SIG-M5 (cell line): ENCODE measurements around the gene EDAR.

Source experiments
- DNase-seq: peaks from one replicate; lab custom pipeline; 2025; lab: John Stamatoyannopoulos, UW

EDAR gene

DNA sequence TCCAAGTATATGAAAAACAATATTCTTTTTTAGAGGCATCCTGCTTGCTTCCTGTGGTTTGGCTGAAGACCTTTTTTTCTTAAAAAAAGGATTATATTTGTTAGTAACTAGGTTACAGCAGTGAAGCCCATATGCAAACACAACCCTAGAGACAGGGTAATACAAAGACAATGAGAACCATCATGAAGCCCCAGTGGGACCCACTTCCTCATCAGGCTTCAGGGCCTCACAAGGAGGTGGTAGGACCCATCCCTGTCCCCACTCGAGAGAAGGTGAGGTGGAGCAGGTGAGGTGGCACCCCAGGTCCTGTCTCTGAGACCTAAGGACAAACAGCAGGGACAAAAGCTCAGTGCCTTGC lies 80.3 kb downstream of the EDAR start:
- no peak for DNase-seq

- DNase-seq = no peak
Measured at GRCh38 chr2:108907822-108908712, 81.0 kb downstream of the EDAR start.

- DNase-seq = no peak
Measured at GRCh38 chr2:108906403-108907077, 82.5 kb downstream of the EDAR start.

- DNase-seq = no peak
Measured at GRCh38 chr2:108905906-108906305, 83.1 kb downstream of the EDAR start.

- no peak for DNase-seq
Measured at GRCh38 chr2:108905176-108905575, 83.8 kb downstream of the EDAR start.

GRCh38 chr2:108904680-108905079 lies 84.3 kb downstream of the EDAR start:
- DNase-seq = no peak

DNA sequence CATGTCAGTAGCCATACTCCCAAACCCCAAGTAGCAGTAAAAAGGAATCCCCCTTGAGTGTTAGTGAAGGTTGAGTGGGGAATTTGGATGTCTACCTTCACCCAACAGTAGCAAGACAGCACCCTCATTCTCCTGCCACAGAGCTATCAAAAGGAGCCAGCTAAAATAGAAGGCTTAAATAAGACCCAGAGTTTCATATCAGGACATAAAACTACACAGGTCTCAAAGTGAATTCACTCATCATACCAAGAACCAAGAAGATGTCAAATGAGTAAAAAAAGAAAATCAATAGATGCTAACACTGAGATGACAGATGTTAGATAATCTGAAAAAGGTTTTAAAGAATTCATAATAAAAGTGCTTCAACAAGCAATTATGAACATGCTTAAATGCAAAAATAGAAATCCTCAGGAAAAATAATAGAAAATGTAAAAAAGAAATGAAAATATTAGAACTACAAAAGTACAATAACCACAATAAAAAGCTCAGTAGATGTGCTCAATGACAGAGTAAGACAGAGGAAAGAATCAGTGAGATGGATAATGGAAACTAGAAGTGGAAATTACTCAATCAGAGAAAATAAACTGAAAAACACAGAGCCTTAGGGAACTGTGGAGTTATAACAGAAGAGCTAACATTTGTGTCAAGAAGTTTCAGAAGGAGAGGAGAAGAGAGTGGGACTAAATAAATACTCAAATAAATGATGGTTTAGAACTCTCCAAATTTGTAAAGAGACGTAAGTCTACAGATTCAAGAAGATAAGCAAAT lies 90.5 kb downstream of the EDAR start:
- no peak for DNase-seq

- DNase-seq = no peak
Measured at GRCh38 chr2:108896741-108897140, 92.3 kb downstream of the EDAR start.

DNA sequence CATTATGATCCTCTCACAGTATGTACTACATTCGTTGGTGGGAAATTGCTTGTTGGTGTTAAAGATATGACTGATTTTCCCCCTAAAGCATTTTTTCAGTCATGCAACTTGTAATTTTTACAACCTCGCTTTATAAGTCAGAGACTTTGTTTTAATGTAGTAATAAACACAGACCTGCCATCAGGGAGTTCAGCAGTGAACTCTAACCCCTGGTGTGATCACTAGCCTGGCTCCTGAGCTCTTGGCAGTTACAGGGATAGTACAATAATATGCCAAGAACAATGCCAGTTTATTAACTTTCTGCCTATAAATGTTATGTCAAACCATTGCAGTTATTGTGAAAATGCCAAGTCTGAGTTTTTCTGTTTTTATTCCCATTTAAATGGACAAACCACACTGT lies 93.8 kb downstream of the EDAR start:
- DNase-seq = no peak

DNA sequence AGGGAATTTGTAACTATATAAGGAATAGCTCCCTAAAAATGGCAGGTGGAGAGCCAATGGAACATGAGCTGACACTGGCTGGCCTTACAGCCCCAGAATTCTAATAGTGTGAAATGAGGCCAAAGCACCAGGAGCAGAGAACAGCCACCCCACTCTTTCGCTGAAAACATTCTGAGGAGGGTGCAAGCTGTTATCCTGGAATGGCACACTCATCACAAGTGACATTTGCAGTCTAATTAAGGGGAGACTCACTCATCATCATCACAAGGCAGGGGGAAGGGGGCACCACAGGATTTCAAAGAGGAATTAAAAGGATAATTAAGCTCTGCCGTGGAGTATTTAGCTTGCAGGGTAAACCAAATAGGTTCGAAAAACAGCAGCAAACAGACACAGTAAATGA lies 94.3 kb downstream of the EDAR start:
- DNase-seq = no peak

- DNase-seq = no peak
Measured at GRCh38 chr2:108893277-108893676, 95.7 kb downstream of the EDAR start.

DNA sequence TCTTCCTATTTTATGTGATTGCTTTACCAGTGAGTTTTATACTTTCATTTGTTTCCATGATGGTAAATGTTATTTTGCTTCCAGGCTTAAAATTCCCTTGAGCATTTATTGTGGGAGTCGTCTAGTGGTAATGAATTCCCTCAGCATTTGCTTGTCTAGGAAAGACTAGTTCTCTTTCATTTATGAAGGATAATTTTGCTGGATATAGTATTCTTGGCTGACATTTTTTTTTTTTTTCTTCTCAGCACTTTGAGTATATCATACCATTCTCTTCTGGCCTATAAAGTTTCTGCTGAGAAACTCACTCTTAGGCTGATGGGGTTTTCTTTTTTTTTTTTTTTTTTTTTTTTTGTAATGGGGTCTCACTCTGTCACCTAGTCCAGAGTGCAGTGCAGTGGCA lies 99.1 kb downstream of the EDAR start:
- DNase-seq = no peak

DNA sequence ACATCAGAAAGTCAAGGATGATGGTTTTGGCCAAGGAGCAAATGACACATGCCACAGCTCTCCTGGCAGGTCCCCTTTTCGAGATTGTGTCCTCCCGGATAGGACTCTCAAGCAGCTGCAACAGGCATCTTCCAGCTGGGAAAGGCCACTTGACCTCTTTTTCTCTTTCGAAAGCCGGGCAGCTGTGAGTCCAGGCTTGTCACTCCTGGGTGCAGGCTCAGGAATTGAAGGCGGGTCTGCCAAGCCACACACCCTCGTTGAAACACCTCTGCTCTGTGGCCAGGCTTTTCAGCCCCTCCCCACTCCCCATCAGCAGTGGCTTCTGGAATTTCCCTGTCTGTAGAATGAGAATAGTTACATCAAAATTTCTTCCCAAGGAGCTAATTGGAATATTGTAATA lies 104.4 kb downstream of the EDAR start:
- DNase-seq = no peak

DNA sequence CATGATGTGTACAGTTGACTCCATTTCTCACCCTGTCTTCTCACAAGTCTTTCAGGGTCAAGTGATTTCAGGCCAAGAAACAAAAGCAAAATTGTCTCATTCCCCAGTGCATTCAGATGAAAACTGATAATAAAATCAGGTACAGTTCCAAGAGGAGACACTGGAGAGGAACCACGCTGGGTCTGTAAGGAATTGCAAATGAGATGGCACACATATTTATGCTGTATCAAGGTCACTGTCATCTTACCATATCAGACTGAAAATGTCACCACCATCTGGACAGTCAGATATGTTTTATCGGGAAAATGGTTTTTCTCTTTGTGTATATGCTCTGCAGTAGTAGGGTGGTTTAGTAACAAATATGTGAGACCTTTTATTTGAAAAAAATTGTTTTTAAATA lies 110.7 kb downstream of the EDAR start:
- DNase-seq = no peak

GRCh38 chr2:108877506-108877905 lies 111.5 kb downstream of the EDAR start:
- DNase-seq = no peak

GRCh38 chr2:108870069-108870644 lies 118.9 kb downstream of the EDAR start:
- DNase-seq = no peak

GRCh38 chr2:108869542-108869941 lies 119.5 kb downstream of the EDAR start:
- no peak for DNase-seq

GRCh38 chr2:108868911-108869310 lies 120.1 kb downstream of the EDAR start:
- no peak for DNase-seq

DNA sequence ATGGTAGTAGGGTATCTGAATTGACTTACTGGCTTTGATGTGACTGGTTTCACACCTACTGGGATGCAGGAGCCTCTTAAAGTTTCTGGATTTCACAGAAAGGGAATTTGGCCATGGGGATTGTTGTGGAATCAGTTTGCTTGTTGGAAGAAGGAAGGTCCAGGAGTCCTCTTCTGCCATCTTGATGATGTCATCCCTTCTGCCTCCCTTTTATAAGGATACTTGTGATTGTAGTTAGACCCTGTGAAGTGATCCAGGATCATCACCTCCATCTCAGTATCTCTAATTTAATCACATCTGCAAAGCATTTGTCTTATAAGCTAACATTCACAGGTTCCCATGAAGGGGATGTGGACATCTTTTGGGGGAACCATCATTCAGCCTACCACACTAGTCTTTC lies 123.0 kb downstream of the EDAR start:
- no peak for DNase-seq

- no peak for DNase-seq
Measured at GRCh38 chr2:108858894-108859293, 130.1 kb downstream of the EDAR start.

- no peak for DNase-seq
Measured at GRCh38 chr2:108855194-108855593, 133.8 kb downstream of the EDAR start.

- no peak for DNase-seq
Measured at GRCh38 chr2:108854484-108854883, 134.5 kb downstream of the EDAR start.

DNA sequence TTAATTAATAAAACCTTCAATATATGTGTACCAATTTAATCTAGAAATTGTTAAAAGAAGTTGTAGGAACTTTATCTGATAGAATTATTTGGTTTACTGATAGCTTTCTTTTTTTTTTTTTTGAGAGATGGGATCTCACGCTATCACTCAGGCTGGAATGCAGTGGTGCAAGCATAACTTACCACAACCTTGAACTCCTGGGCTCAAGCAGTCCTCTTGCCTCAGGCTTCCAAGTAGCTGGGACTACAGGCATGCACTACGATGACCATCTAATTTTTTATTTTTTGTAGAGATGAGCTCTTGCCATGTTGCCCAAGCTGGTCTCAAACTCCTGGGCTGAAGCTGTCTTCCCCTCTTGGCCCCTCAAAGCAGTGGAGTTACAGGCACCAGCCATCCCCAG lies 135.6 kb downstream of the EDAR start:
- DNase-seq = no peak
